Activated CD4-positive, CD25-positive, alpha-beta regulatory T cell treated with anti-CD3 and anti-CD28 coated beads, Interleukin-2, amount 50 U/mL, for 24 hours (primary cell): ENCODE measurements around the gene RASAL1.
A peak's percentile ranks its signal among the peaks of the same experiment; 100 is the strongest.

Experiments used
- ATAC-seq, 2 donors: fragments of 150-1000 bp; cut with Tn5 transposase; one replicate each; pipeline ENCODE4 v1.10.0; 2021; ENCODE audit warnings: mild to moderate bottlenecking in 1 of 2, moderate library complexity in 1 of 2

RASAL1 gene

GRCh38 chr12:113055594-113056380 is 79.8 kb downstream of the RASAL1 start:
- no peak for ATAC-seq

DNA sequence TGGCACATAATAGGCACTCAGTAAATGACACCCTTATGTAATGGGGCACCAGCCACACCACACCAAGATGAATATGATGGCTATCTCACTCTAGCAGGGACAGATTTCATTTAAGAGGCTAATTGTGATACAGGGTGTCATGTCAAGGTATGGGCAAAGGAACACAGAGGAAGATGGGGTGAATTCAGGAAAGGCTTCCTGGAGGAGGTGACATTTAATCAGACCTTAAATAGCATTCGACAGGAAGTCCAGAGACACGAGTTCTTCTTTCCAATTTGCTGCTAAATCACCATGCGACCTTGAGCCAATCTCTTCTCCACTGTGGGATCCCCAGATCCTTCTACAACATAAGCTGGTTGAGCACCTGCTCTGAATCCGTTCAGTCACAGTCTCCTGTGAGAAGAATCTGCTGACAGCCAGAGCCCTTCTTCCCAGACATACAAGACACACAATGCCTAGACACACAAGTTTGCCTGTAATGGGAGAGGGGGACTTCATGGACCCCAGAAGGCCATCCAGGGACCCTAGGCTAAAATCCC is 80.5 kb downstream of the RASAL1 start:
- no peak for ATAC-seq

DNA sequence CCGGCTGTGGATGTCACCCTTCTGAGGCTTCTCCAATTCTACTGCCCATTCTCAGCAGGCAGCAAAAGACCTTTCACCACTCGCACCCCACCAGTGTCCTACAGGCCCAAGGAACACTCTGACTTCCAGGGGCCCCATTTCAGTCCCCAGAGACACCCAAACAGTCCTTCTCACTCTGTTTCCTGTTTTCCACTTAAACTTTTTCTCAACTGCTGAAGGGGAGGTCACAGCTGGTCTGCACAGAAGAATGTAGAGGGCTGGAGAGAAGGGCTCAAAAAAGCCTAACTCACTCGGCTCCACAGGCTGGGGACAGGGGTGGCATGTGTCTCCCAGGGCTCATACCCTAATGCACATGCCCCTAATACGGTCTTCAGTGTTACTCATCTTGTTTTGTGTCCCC is 83.2 kb downstream of the RASAL1 start:
- ATAC-seq = no peak

GRCh38 chr12:113051759-113052158 is 83.8 kb downstream of the RASAL1 start:
- ATAC-seq = no peak

DNA sequence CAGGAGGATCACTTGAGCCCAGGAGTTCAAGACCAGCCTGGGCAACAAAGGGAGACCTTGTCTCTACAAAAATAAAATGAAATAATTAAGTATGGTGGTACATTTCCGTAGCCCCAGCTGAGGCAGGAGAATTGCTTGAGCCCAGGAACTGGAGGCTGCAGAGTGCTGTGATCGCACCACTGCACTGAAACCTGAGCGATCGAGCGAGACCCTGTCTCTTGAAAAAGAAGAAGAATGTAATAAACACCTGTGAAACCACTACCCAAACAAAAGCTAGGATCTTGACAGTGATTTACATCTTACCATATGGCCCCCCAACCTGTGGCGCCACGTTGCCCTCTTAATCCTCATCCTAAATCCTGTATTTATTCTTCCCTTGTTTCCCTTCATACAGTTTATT is 84.8 kb downstream of the RASAL1 start:
- no peak for ATAC-seq

- peak in 1 of 2 donors; percentile 17 for ATAC-seq
Observed at GRCh38 chr12:113049976-113050742, 85.4 kb downstream of the RASAL1 start.
